Suprapubic skin (tissue), 3 donors: Measurements from ENCODE around the gene GATA3.

Source experiments
- CTCF ChIP-seq, 2 donors: fragments of 200-600 bp in 1 of 2; fragments of 450-650 bp in 1 of 2; sonication (generic) in 1 of 2; IDR thresholded peaks; one replicate each; pipeline ENCODE4 v1.5.1; 2016 to 2019; ENCODE audit warnings: antibody characterized with exemption in 2 of 2, mild to moderate bottlenecking in 1 of 2, moderate library complexity in 1 of 2
- EP300 ChIP-seq: sonication (generic); formaldehyde crosslinking; IDR thresholded peaks from one replicate; pipeline ENCODE4 v1.6.1; 2017; ENCODE audit warnings: antibody characterized with exemption
- POLR2A ChIP-seq, 2 donors: fragments of 450-650 bp; IDR thresholded peaks; one replicate each; pipeline ENCODE4 v1.6.1; 2017; ENCODE audit warnings: antibody characterized with exemption in 2 of 2, mild to moderate bottlenecking in 2 of 2, moderate library complexity in 2 of 2

GRCh38 chr10:8060704-8061121 is 6.2 kb downstream of the GATA3 start:
- no peak for TF ChIP-seq CTCF (IDR thresholded peaks at IDR 0.05)
- TF ChIP-seq EP300 = no peak
- no peak for TF ChIP-seq POLR2A (IDR thresholded peaks at IDR 0.05)
